Mammary epithelial cell (primary cell): ENCODE data around the gene TNFRSF14.

Experiments used
- CTCF ChIP-seq, 2 donors: IDR thresholded peaks in 1 of 2; conservative IDR thresholded peaks in 1 of 2; 2 replicates each; pipeline ENCODE4 v1.5.1; 2011 to 2012; ENCODE audit warnings: inconsistent platforms in 2 of 2, low read length in 2 of 2, mild to moderate bottlenecking in 2 of 2, control low read depth in 1 of 2, low read depth in 1 of 2; ENCODE audit not compliant: insufficient read depth in 1 of 2; ENCODE audit errors: extremely low read depth in 1 of 2
- EZH2 ChIP-seq: IDR thresholded peaks from 2 replicates; pipeline ENCODE4 v1.6.1; 2012; ENCODE audit warnings: low read length, inconsistent platforms, borderline replicate concordance

- TF ChIP-seq CTCF (conservative IDR thresholded peaks at IDR 0.05 in 1 of 2, IDR thresholded peaks at IDR 0.05 in 1 of 2; ENCODE audit: extremely low read depth in 1 of 2, insufficient read depth in 1 of 2, low read depth in 1 of 2, low read length in 2 of 2) (no peak), EZH2 (no peak)
These were observed 47.4 kb upstream of the TNFRSF14 start for GRCh38 chr1:2508751-2509150.
